Fibroblast of skin of left quadriceps (primary cell): ENCODE measurements around the gene TTYH2.

ENCODE experiments used
- DNase-seq, 2 experiments: peaks; one replicate each; pipeline ENCODE4 v3.0.0-alpha.2; 2013; ENCODE audit warnings: low read depth in 2 of 2

Gene TTYH2

GRCh38 chr17:74192950-74193781 is 20.2 kb upstream of the TTYH2 start:
- DNase-seq, result no peak

GRCh38 chr17:74194682-74195081 is 18.7 kb upstream of the TTYH2 start:
- no peak for DNase-seq

- DNase-seq, result no peak
These were observed 16.6 kb upstream of the TTYH2 start for GRCh38 chr17:74196541-74197317.

GRCh38 chr17:74197801-74198200 is 15.6 kb upstream of the TTYH2 start:
- DNase-seq, result no peak

GRCh38 chr17:74198694-74199093 is 14.7 kb upstream of the TTYH2 start:
- no peak for DNase-seq

GRCh38 chr17:74199306-74200092 is 13.9 kb upstream of the TTYH2 start:
- DNase-seq, result no peak

- DNase-seq, result no peak
These were observed 13.3 kb upstream of the TTYH2 start for GRCh38 chr17:74200112-74200511.

- peak; percentile 22 to 28 for DNase-seq
These were observed 12.1 kb upstream of the TTYH2 start for GRCh38 chr17:74201250-74201649.

- no peak for DNase-seq
These were observed 11.4 kb upstream of the TTYH2 start for GRCh38 chr17:74201948-74202347.

- no peak for DNase-seq
These were observed 10.4 kb upstream of the TTYH2 start for GRCh38 chr17:74202938-74203337.

- DNase-seq, result peak; percentile 92 to 93
These were observed 9.7 kb upstream of the TTYH2 start, which contains the start of gene RPL38 for GRCh38 chr17:74203439-74204240. Gene RPL38, plus strand, starts transcription at chr17:74203678. Its CDS starts 278 bp downstream, at chr17:74203956.

- DNase-seq, result no peak
These were observed 8.9 kb upstream of the TTYH2 start for GRCh38 chr17:74204474-74204873.

GRCh38 chr17:74205274-74205673 is 8.1 kb upstream of the TTYH2 start:
- DNase-seq, result no peak

GRCh38 chr17:74206332-74206818 is 7.0 kb upstream of the TTYH2 start:
- no peak for DNase-seq

- peak in 1 of 2 experiments; percentile 20 for DNase-seq
These were observed 2.9 kb upstream of the TTYH2 start for GRCh38 chr17:74210191-74211140.

- no peak for DNase-seq
These were observed 2.0 kb upstream of the TTYH2 start for GRCh38 chr17:74211141-74211911.

GRCh38 chr17:74211912-74212208 is 1.5 kb upstream of the TTYH2 start:
- no peak for DNase-seq

GRCh38 chr17:74212209-74212912 is 1.0 kb upstream of the TTYH2 start:
- no peak for DNase-seq
